SW 1271 (cell line): Measurements from ENCODE around the gene NUDT16L1.

ENCODE experiments used
- DNase-seq, 2 experiments: peaks; one replicate each; lab custom pipeline; 2025; lab: John Stamatoyannopoulos, UW

Gene NUDT16L1

DNA sequence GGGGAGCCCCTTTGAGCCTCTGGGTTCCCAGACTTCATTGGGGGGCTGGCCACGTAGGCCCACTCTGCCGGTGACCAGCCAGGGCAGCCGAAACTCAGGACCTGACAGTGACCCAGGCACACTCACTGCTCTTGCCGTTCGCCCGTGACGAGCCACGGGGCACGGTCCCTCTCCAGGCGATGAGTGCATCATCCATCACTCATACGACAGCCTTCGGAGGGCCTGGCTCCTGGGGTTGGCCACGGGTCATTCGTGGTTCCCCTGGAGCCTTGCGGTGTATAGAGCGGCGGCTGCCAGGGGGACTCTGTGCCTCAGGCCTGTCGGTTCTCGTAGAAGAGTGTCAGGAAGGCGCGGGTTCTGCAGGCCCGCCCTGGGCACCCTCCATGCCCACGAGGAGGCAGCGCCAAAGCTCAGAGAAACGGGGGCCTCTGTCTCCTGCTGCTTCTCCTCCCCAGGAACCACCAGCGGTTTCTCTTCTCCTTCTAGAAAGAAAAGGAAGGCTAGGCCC, 11.2 kb upstream of the NUDT16L1 start:
- no peak for DNase-seq

DNA sequence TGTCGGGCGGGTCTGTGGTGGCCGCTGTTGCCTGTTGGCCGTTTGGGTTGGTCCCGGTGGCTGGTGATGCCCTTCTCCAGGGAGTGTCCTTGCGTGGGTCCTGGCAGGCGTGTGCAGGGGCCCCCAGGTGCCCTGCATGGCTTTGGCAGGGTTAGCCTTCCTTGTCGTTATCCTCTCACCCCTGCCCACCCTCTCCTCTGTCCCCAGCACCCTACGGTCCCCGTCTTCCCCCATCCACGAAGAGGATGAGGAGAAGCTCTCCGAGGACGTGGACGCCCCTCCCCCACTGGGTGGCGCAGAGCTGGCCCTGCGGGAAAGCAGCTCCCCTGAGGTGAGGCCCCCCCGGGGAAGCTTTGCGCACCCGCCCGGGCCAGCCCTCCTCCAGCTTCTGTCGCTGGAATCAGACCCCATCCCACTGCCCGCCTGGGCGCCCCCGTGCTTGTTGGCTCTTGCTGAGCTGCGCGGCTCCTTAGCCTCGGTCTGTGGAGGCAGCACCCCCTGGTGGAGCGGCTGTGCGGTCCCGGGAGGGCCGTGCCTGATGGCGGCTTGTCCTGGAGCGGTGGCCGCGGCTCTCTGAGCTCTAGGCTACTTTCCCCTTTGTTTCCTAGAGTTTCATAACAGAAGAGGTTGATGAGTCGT, 10.6 kb upstream of the NUDT16L1 start:
- no peak for DNase-seq

DNA sequence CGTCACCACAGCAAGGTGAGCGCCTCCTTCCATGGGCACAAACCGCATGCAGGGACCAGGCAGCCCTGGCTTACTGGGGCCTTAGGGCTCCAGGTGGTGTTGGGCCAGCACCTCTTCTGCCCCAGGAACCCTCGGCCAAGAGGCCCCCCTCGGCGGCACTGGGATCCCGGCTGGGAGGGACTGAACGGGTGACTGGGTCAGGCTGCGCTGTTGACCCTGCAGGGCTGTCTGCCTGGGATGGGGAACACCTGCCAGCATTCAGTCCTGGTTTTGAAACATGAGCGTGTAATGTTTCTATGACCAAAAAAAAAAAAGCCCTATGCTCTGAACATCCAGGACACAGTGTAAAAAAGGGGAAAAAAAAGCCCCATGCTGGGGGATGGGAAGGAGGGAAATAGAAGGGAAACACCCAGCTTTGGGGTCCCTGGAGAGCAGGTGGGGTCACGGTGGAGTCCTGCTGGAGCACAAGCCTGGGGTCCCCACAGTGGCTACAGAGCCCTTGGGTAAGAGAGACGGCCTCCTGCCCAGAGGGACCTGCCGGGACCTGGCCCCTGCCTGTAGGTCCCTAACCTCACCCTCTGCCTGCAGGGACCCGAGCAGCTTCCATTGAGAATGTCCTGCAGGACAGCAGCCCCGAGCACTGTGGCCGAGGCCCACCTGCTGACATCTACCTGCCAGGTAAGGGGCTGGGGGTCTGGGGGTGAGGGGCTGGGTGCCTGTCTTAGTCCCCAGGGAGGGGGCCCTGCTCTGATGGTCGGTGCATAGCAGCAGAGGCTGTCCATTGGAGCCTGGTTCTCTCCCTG, 9.9 kb upstream of the NUDT16L1 start:
- DNase-seq, result no peak

DNA sequence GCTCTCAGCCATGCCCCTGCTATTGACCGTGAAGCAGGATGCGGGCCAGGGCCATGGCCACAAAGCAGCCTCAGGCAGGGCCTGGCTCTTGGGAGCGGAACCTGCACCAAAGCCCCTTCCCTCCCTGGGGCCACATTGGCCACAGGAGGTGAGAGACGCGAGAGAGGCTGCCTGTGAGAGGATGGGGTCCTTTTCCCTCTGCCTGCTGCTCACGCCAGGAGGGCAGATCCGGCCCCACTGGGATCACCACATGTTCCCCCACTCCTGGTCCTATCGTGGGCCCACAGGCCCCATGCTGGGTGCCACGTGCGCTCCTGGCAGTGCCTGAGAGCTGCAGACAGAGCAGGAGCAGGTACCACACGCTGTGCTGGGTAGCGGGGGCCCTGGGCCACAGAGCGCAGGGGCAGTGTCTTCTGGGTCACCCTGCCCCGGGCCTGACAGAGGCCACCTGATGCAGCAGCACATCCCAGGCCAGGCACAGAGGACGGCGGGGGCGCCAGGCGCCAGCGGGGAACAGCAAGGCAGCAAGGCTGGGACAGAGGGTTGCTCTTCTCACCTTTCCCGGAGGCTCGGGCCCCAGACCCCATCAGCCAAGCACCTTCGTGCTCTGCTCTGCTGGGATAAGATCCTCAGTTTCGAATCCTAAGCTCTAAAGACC, 9.2 kb upstream of the NUDT16L1 start:
- no peak for DNase-seq

DNA sequence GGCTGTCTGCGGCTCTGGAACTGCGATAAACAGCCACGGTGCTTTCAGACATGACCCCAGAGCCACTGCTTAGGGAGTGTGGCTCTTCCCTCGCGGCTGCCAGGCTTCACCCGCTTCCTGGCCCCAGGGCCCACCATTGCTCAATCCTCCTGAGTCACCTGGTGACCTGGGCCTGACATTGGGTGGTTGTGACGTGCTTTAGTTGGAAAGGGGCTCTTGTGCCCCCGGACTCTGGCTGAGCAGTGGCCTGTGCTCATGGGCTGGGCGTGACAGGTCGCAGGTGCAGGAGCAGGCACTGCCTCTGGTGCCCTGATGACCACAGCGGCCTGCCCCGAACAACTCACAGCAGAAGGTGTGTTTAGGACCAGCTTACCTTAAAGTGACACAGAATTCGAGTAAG, 8.6 kb upstream of the NUDT16L1 start:
- no peak for DNase-seq

DNA sequence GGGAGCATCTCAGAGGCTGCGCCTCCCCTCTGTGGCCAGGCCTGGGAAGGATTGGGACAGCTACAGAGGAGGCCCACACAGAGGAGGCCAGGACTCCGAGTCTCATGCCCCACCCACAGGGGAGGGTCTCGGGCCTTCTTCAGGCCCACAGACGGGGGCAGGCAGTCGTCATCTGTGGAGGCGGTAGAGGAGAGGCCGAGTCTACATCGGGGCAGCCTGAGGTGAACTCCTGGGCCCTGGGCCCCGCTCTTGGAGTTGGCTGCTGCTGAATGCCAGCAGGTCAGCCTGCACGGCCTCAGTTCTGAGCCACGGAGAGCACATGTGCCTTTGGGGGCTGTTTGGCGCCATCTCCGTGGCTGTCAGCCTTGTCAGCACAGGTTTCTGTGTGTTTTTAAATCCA, 8.1 kb upstream of the NUDT16L1 start:
- DNase-seq, result no peak

DNA sequence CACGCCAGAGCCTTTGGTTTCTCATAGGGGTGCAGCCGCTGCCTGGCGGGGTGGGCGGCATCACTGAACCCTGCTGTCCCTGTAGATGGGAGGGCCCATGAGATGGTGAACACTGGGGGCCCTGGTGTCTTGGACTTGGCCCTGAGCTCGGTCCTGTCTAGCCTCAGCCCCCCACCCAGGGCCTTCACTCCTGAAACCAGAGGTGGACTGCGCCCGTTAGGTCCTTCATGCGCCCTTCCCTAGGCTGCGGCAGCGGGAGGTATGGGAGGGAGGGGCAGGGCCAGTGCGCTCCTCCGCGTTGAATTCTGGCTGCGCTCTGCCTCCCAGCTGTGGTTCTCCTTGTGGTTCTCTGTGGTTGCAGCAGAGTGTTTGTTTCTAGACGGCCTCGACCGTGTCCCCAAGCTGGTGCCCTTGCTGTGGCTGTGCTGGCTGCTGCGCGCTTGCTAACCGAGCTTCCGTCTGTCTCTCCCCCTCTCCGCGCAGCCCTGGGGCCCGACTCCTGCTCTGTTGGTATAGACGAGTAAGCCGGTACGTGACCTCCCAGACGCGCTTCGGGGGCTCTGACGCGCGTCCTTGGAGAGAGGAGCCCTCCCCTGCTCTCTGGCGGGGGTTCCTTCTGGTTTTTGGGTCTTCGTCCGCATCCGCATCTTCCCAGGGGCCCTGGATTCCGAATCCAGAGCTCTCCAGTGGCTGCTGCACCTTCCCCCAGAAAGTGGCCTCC, 7.4 kb upstream of the NUDT16L1 start:
- DNase-seq, result no peak

DNA sequence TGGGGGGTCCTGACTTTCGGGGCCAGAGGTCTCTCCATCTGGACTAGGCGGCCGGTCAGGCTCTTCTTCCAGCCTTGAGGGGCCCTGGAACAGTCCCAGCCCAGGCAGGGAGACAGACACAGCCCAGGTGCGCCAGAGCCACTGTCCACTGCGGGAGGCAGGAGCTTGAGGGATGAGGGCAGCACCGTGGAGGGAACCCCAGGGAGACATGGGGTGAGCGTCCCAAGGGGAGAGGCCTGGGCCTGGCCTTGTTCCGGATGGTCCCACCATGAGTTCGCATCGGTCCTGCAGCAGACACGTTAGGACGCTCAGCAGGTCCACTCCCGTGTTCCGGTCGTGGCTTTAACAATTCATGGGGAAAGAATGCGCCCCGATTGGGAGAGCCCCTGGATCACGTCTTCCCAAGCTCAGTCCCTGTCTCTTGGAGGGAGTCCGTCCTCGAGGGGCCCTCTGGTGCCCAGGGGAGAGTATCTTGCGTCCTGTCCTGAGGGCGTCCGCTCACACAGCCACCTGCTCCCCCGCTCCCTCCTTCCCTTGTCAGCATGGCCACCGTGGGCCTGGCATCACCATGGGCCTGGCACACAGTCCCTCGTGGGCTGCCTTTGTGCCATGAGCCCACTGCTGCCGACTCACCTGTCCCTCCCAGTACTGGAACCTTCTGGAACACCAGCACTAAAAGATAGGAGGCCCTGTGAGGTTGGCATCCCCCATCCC, 6.7 kb upstream of the NUDT16L1 start:
- no peak for DNase-seq

DNA sequence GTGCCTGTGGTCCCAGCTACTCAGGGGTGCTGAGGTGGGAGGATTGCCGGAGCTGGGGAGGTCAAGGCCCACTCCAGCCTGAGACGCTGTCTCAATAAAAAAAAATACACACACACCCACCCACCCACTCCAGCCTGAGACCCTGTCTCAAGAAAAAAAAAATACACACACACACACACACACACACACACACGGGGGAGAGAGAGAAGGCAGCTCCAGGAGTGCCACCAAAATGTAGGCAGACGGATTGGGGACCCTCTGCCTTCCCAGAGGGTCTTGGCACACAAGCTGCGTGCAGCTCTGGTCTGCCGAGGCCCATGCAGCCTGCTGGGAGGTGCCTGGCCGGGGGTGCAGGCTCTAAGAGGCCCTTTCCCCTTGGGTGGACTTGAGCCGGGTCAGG, 5.9 kb upstream of the NUDT16L1 start:
- DNase-seq, result no peak

DNA sequence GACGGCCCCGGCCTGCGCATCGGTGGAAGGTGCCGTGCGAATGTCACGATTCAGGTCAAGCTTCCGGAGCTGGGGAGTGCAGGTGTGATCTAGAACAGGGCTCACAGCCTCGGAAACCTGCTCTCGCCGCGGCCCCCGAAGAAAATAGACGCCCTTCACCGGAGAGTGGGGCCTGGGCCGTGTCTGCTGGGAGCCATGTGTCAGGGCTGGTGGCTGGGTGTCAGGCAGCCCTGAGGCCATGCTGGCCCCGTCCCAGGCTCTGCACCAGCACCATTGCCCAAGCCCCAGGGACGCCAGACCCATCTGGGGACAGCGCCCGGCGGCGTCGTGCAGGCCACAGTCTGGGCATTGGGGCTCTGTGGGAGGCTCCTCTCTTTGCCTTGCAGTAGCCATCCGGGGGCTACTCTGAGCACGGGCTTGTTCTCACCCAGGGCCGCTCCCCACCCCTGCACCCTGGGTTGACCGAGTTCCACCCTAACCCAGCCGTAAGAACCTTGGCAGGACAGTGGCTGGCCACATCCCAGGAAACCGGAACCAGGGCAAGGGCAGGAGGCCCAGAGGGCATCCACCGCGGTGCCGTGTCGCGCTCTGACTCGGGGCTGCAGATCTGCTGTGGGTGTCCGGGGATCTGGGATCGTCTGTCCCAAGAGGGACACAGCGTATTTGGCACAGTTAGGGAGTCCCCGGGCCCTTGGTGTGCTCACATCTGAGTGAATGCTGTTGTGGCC, 5.3 kb upstream of the NUDT16L1 start:
- DNase-seq, result no peak

DNA sequence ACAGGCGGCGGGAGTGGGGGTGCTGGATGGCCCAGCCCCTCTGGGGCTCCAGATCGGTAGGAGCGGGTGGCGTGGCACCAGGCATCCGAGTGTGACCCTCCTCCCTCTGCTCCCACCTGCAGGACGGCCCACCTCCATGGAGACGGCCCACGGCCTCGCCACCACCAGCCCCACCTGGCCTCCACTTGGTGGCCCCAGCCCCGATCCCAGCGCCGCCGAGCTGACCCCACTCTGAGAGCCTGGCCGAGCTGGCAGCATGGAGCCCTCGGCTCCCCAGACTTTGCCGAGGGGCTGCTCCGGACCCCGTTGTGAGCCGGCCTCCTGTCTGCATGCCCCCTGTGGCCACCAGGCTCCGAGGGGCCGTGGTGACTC, 4.7 kb upstream of the NUDT16L1 start:
- DNase-seq, result no peak

DNA sequence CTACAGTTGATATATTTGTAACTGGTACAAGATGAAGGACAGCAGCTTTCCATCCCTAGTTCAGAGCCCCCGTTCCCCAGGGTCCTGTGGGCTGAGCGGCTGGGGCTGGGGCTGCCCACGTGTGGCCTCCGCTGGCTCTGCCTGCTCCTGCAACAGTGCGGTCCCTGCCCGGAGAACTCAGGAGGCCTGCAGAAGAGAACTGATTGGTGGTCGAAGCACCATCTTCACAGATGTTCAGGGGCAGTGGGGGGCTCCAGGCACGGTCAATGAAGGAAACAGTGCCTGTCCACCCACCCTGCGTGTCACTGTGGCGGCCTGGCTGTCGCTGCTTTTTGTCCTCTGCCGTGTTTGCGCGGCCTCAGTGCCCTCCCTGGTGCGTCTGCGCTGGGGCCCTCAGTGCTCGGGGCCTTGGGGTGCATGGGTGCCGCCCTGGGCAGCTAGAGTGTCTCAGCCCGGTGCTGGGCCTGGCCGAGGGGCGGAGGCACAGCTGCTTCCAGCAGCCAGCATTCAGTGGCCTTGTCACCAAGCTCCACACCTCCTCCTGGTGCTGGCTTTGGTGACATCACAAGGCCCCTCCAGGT, 4.2 kb upstream of the NUDT16L1 start:
- DNase-seq, result no peak

DNA sequence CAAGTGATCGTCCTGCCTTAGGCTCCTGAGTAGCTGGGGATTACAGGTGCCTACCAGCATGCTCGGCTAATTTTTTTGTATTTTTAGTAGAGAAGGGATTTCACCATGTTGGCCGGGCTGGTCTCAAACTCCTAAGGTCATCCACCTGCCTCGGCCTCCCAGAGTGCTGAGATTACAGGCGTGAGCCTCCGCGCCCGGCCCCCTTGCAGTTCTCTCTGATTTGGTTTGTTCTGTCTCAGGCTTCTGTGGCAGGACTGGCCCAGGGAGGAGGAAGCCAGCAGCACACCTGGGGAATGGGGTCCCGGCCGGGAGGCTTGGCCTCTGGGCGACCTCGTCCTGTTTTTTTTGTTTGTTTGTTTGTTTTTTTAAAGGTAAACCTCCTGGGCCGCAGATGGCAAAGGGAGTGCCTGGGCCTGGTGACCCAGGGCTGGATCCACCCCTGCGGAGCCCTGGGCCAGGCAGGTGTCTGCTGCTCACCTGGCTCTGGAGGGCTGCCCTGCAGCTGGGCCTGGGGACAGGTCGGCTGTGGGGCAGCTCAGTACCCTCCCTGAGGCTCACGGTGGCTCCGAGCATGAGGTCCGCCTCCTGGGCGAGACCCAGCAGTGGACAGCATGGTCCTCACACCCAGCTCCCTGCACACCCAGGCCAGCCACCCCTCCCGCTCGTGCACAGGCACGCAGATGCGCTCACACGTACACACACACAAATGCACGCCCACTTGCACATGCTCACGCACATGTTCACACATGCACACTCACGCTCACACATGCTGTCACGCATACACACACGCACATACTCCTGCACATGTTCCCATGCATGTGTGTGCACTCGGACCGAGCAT, 3.3 kb upstream of the NUDT16L1 start:
- no peak for DNase-seq

DNA sequence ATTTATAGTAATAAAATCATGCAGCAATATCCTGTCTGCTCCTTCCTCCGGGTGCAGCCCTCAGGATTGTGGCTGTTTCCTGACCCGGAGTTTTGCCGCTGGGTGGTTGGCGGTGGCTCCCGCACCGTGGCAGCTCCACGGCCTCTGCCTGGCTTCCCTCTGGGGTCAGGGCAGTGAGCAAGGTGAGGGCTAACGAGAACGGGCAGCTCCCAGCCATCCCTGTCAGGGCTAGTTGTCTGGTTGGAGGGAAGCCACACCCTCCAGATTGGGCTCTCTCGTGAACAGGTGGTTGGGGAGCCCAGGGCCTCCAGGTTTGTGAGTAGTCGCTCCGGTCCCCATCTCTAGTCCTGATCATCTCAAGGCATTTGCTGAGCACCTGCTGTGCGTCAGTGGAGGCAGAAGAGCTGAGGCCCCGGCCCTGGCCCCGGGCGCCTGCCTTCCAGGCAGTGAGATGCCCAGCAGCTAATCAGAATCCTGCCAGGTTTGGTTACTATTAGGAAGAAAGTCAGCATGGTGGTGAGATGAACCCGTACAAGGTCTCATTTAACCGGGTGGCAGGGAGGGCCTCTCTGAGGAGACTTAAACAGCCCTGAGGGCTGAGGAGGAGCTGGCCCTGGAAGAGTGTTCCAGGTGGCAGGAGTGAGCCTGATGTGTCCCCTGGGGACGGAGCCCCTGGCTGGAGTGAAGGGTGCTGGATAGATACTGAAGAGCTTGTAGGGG, 2.3 kb upstream of the NUDT16L1 start:
- DNase-seq, result no peak

DNA sequence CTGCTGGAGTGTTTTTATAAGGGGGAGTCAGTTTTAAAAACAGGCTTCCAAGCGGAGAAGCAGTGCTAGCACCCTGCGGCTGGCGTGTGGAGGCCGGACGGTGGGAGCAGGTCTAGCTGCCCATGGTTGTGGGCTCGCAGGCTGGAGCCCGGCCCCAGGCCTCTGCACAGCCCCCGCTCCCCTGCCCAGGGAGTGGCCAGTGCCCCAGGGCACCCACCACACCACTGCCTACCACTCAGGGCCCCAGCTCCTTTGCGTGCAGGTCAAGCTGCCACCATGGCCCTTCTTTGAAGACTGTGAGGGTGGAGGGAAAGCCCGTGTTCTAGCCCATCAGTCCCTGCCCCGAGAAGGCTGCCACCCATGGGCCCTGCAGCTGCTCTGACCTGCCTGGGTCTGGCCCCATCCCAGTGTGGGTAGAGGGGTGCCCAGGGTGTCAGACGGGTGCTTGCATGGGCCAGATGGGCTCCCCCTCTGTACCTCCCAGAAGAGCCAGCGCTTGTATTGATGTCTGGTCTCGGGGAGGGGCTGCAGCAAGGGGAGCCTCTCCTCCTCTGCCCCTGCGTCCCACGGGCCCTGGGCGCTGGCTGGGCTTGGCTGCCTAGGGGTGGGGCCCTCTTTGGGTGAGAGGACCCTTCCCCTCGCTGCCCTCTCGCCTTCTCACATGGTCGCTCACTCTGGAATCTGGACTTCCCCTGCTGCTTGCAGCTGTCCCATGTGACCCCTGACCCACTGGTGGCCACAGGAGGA, 1.5 kb upstream of the NUDT16L1 start:
- no peak for DNase-seq

DNA sequence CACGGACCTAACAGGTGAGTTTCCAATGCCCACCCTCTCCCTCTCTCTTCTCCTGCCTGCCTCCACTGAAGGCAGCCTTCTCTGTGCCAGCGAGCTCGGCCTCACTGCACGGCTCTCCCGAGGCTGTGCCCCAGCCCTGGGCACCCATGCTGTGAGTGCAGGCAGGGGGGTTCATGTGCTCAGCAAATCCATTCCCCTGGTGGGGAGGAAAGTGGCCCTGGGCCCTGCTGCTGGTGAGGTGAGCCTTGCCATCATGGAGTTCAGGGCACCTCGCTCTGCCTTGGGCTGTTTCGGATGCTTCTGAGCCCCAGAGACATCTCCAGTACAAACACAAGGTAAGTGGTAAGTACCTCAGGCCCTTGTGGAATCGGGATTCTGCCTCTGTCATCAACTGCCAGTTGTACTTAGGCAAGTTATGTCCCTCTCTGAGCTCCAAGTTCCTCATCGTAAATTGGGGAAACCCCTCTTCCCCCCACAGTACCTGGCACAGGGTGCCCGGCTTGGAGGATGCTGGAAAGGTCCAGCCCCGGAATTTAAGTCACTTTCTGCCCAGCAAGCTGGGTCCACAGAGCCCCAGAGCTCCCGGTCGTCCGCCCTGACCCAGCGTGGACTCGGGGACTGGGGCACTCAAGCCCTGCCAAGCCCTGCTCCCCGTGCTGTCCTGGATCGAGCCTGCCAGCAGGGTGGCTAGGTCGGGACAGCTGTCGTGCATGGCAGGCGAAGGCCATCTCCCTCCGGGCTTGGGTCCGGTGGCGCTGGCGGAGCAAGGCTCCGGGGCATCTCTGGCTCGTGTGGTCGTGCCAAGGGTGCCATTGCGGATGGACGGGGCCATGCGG, 684 bp upstream of the NUDT16L1 start:
- DNase-seq, result no peak

DNA sequence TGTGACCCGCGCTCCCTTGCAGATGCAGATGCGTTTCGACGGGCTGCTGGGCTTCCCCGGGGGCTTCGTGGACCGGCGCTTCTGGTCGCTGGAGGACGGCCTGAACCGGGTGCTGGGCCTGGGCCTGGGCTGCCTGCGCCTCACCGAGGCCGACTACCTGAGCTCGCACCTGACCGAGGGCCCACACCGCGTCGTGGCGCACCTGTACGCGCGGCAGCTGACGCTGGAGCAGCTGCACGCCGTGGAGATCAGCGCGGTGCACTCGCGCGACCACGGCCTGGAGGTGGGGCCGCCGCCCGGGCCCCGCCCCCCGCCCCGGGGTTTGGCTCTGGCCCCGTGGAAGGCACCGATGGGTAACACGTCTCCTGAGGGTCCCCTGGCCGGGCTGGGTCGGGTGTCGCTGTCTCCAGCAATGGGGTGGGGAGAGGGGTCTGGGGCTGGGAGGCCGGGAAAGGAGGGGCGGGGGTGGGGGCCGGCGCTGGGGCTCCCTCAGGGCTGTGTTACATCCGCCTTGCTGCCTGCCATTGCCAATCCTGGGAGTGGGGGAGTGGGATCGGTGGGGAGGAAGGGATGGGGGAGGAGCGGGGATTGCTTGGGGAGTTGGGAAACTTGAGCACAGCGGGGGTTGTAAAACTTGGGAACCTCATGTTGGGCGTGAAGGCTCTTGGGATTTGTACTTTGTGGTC, 737 bp downstream of the NUDT16L1 start:
- DNase-seq, result no peak
